Testis (tissue), 2 donors: ENCODE measurements around the gene LRMDA.

Experiments
- CTCF ChIP-seq, 3 experiments: fragments of 450-650 bp in 2 of 3; fragments of 200-600 bp in 1 of 3; sonication (generic) in 1 of 3; IDR thresholded peaks; one replicate each; pipeline ENCODE4 v1.5.1; 2016 to 2019; ENCODE audit warnings: antibody characterized with exemption in 3 of 3, mild to moderate bottlenecking in 2 of 3, moderate library complexity in 1 of 3
- POLR2A ChIP-seq: fragments of 450-650 bp; IDR thresholded peaks from one replicate; pipeline ENCODE4 v1.6.1; 2017; ENCODE audit warnings: antibody characterized with exemption, mild to moderate bottlenecking, moderate library complexity

GRCh38 chr10:75959912-75960311, 528.5 kb downstream of the LRMDA start:
- TF ChIP-seq POLR2A: no peak
- no peak for TF ChIP-seq CTCF (IDR thresholded peaks at IDR 0.05)
